HL-60 (cell line): ENCODE measurements around the gene GLIS1.

Experiments
- GABPA ChIP-seq: IDR thresholded peaks from 2 replicates; pipeline ENCODE4 v1.6.1; 2012; ENCODE audit warnings: low read depth
- POLR2AphosphoS5 ChIP-seq: IDR thresholded peaks from 2 replicates; pipeline ENCODE4 v1.6.1; 2012; ENCODE audit warnings: low read depth
- TF ChIP-seq, protein P1 (sequence below): IDR thresholded peaks from 2 replicates; pipeline ENCODE4 v1.6.1; 2012; ENCODE audit warnings: low read depth; ENCODE audit not compliant: insufficient replicate concordance

DNA sequence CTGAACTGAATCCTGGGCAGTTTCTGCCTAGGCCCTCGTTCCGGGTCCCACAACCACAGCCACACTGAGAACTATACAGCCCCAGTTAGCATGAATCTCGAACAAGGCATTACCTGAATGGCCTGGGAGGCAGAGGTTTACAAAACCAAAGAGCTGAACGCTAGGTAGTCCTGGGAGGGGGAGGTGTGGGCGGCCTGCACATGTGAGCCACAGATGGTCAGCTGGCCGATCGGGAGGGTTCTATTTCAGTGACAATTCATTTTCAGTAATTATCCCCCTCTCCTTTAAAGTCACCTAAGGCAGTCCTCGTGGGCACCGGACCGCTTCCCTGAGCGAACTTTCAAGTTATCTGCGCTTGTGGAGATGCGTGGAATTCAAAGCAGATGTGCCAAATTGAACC, 111.9 kb downstream of the GLIS1 start:
- TF ChIP-seq POLR2AphosphoS5 (no peak), GABPA (no peak)
- TF ChIP-seq, protein P1, sequence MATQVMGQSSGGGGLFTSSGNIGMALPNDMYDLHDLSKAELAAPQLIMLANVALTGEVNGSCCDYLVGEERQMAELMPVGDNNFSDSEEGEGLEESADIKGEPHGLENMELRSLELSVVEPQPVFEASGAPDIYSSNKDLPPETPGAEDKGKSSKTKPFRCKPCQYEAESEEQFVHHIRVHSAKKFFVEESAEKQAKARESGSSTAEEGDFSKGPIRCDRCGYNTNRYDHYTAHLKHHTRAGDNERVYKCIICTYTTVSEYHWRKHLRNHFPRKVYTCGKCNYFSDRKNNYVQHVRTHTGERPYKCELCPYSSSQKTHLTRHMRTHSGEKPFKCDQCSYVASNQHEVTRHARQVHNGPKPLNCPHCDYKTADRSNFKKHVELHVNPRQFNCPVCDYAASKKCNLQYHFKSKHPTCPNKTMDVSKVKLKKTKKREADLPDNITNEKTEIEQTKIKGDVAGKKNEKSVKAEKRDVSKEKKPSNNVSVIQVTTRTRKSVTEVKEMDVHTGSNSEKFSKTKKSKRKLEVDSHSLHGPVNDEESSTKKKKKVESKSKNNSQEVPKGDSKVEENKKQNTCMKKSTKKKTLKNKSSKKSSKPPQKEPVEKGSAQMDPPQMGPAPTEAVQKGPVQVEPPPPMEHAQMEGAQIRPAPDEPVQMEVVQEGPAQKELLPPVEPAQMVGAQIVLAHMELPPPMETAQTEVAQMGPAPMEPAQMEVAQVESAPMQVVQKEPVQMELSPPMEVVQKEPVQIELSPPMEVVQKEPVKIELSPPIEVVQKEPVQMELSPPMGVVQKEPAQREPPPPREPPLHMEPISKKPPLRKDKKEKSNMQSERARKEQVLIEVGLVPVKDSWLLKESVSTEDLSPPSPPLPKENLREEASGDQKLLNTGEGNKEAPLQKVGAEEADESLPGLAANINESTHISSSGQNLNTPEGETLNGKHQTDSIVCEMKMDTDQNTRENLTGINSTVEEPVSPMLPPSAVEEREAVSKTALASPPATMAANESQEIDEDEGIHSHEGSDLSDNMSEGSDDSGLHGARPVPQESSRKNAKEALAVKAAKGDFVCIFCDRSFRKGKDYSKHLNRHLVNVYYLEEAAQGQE = no peak
